Pulmonary artery endothelial cell (primary cell): ENCODE measurements around the gene OR2G3. TPM values are rescaled to one million over a fixed set of nuclear protein-coding genes. Genes with fewer than 3 reads are reported as not detected.

Experiments
- total RNA-seq: library from RNA; depleted of rRNA; stranded (reverse); fragments of >200 nt; gene quantifications from 2 replicates; pipeline ENCODE4 v1.2.3, GENCODE V29; 2014

OR2G3 gene
- total RNA-seq, 1 donor from 2014 or later: not detected

Other genes with a start within 250 kb of the OR2G3 start
- gene NLRP3, start 189.4 kb upstream of the OR2G3 start, total RNA-seq: not detected in 2 replicates
- gene OR2B11, start 147.5 kb upstream of the OR2G3 start, total RNA-seq: not detected in 2 replicates
- gene OR2C3, start 69.1 kb upstream of the OR2G3 start, total RNA-seq: not detected in 2 replicates
- gene GCSAML, start 56.5 kb upstream of the OR2G3 start, total RNA-seq: not detected in 2 replicates
- not detected in 2 replicates for gene OR2G2, start 17.2 kb upstream of the OR2G3 start, total RNA-seq
- gene OR13G1, start 74.2 kb downstream of the OR2G3 start, total RNA-seq: not detected in 2 replicates
- not detected in 2 replicates for gene OR6F1, start 111.1 kb downstream of the OR2G3 start, total RNA-seq
- not detected in 2 replicates for gene OR14K1, start 133.0 kb downstream of the OR2G3 start, total RNA-seq
- gene OR14A2, start 142.6 kb downstream of the OR2G3 start, total RNA-seq: not detected in 2 replicates
- gene OR1C1, start 155.0 kb downstream of the OR2G3 start, total RNA-seq: not detected in 2 replicates
- gene OR14A16, start 218.5 kb downstream of the OR2G3 start, total RNA-seq: not detected in 2 replicates
- not detected in 2 replicates for gene OR11L1, start 236.3 kb downstream of the OR2G3 start, total RNA-seq